Inferior parietal cortex (tissue), 1 donor: ENCODE measurements around the gene TNFSF9.

ENCODE experiments used
- DNase-seq: peaks from one replicate; pipeline ENCODE4 v3.0.0-alpha.2; 2016; ENCODE audit errors: extremely low spot score

The TNFSF9 gene, protein sequence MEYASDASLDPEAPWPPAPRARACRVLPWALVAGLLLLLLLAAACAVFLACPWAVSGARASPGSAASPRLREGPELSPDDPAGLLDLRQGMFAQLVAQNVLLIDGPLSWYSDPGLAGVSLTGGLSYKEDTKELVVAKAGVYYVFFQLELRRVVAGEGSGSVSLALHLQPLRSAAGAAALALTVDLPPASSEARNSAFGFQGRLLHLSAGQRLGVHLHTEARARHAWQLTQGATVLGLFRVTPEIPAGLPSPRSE

DNA sequence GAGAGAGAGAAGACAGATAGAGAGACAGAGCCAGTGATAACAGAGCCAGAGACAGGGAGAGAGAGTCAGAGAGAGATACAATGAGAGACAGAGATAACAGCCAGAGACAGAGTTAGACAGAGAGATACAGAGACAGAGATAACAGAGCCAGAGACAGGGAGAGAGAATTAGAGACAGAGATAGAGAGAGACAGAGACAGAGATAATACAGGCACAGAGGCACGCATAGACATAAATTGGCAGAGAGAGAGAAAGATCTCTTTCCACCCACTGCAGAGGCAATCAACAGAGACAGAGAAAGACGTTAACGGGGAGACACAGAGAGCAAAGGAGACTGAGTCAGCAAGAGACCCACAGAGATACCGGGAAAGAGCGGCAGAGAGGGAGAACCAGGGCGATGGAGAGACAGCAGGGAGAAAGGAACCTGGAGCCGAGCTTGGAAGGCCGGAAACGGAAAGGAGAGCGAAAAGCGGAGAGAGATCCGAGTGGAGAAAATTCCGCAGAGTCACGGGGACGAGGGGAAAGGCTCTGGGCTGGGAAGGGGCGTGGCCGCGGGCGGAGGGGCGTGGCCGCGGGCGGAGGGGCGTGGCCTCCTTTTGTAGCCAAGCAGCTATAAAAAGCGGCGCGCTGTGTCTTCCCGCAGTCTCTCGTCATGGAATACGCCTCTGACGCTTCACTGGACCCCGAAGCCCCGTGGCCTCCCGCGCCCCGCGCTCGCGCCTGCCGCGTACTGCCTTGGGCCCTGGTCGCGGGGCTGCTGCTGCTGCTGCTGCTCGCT lies at the start of gene TNFSF9:
Gene TNFSF9, plus strand, starts transcription at position 641 of the 777 bp plus-strand sequence. Its CDS starts 11 bp downstream, at position 652.
- peak; percentile 93 for DNase-seq

DNA sequence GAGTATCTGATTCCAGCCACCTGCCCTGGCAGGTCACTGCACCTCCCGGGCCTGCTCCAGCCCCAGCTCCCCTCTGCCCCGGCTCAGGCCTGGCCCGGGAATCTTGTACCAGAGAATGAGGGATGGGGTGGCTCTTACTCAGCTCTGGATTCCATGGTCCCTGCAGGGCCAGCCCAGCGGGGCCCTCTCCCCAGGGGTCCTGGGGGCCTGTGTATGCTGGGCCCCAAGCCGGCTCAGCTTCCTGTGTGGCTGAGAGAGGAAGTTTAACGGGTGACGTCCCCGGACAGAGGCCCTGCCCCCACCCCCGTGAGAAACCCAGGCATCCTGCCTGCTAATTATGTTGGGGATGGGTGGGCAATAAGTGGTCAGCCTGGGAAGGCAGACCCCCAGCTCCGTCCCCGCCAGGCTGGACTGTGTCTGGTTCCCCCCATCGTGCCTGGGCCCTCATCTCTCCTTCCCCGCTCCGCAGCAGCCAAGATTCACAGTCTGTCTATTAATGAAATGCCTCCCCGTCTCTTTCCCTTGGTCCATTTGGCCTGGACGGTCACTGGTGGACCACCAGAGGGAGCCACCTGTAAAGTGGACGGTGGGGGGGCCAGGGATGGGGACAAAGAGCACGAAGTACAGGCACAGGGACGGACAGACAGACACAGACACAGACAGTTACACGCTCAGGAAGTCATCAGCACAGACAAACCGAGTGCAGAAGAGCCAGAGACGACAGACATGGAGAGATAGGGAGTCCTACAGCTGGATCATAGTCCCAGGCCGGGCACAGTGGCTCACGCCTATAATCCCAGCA lies 49.1 kb upstream of the TNFSF9 start, which contains the start of gene DENND1C:
Gene DENND1C, minus strand, starts transcription at position 247 of the 802 bp plus-strand sequence. Its CDS starts 92 bp downstream, at position 155.
- DNase-seq, result no peak

DNA sequence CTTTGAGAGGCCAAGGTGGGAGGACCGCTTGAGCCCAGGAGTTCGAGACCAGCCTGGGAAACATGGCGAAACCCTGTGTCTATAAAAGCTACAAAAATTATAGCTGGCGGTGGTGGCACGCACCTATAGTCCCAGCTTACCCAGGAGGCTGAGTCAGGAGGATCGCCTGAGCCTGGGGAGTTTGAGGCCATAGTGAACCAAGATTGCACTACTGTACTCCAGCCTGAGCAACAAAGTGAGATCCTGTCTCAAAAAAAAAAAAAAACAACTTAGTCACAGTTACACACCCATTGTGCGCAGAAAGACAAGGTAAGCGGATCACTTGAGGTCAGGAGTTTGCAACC lies 48.5 kb upstream of the TNFSF9 start:
- no peak for DNase-seq

DNA sequence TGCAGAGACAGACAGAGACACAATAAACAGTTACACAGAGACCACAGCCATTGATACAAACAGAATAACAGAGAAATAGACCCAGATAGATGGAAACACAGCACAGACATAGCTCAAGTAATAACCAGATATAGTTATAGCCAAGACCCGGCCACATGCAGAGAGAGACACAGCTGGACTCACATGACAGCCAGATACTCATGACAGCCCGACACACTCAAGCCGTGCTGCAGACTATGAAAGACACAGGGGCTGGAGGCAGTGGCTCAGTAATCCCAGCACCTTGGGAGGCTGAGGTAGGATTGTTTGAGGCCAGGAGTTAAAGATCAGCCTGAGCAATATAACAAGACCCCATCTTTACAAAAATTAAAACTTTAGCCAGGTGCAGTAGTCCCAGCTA lies 47.6 kb upstream of the TNFSF9 start:
- DNase-seq, result no peak

DNA sequence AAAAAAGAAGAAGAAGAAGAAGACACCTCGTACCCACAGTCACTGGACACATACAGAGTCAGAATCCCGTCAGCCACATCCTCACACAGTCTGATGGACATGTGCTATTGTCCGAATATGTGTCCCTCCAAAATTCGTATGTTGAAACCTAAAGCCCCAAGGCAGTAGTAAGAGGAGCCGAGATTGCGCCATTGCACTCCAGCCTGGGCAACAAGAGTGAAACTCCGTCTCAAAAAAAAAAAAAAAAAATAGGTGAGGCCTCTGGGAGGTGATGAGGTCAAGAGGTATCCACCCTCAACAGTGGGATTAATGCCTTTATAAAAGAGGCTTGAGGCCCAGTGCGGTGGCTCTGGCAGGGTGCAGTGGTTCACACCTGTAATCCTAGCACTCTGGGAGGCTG lies 46.6 kb upstream of the TNFSF9 start:
- DNase-seq, result no peak

DNA sequence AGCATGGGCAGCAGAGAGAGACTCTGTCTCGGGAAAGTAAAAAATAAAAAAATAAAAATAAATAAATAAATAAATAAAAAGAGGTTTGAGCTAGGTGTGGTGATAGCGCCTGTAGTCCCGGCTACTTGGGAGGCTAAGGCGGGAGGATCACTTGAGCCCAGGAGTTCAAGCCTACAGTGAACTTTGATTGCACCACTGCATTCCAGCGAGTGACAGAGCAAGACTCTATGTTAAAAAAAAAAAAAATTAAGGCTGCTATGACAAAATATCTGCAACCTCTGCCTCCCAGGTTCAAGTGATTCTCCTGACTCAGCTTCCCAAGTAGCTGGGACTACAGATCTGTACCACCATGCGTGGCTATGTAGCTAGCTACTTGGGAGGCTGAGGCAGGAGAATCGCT lies 46.0 kb upstream of the TNFSF9 start:
- no peak for DNase-seq

DNA sequence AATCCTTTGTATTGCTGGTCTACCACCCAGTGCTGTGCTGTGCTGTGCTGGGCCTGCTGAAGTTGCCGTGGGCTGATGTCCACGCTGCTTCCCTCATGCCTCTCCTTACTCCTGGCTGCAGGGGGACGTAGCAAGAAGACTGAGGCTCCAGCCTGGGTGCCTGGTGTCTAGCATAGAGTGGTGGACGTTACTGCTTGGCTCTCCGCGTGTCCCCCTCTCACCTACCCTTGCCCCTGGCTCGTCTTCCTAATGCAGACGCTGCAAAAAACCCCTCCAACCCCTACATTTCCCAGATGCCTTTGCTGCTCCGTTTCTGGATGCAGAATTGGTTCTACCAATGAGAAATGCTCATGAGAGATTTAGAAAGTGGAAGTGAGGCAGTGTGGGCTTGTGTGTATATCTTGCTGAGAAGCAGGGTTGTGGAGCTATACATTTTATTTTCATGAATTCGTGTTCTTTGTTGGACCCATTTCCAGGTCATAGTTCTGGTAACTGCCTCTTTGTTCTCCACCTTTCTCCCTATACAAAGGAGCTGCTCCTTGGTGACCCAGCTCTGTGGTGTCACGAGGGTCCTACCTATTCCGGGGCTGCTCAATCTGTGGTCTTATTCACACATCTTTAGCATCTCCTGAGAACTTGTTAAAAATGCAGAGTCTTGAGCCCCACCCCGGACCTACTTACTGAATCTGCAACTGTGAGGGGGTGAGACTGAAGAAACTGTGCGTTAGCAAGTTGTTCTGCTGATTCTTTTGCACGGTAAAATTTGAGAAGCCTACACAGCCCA lies 41.4 kb upstream of the TNFSF9 start:
- DNase-seq, result peak; percentile 32

DNA sequence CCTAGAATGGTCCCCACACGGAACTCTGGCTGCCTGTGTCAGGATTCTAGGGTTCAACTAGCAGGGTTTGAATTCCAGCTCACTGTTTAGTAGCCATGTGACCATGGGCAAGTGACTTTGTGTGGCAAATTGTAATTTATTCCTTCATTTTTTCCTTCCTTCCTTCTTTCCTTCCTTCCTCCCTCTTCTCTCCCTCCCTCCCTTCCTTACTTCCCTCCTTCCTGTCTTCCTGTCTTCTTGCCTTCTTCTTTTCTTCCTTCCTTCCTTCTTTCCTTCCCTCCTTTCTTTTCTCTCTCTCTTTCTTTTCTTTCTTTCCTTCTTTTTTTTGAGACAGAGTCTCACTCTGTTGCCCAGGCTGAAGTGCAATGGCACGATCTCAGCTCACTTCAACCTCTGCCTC lies 40.7 kb upstream of the TNFSF9 start:
- DNase-seq, result no peak

DNA sequence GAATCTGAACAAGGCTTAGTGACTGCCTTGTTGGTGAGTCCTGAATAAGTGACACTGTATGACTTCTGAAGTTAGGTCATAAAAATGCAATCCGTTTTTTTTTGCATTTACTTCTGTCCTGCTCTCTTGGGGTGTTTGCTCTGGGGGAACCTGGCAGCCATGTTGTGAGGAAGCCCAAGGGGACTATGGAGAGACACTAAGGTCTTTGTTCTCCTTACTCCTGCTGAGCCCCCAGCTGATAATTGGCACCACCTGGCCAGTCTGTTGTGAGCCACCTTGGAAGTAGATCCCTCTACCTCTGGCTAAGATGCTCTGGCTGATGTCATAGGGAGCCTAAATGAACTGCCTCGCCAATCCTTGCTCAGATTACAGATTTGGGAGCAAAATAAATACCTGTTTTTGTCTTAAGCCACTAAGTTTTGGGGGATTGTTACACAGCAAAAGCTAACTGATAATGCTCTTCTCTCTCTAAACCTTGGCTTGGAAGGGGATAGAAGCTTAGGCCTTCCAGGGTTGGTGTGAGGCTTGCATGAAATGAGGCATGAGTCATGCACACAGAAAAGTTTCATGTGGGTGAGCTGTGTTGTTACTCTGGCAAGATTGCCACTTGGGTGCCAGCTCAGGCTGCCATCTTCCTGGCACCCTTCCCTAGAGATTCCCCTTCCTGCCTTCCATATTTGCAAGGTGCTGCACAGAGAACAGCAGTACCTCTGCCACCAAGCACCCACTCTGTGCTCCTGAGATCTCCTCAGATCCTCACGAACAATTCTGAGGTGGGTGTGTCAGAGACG lies 38.8 kb upstream of the TNFSF9 start:
- peak; percentile 38 for DNase-seq

DNA sequence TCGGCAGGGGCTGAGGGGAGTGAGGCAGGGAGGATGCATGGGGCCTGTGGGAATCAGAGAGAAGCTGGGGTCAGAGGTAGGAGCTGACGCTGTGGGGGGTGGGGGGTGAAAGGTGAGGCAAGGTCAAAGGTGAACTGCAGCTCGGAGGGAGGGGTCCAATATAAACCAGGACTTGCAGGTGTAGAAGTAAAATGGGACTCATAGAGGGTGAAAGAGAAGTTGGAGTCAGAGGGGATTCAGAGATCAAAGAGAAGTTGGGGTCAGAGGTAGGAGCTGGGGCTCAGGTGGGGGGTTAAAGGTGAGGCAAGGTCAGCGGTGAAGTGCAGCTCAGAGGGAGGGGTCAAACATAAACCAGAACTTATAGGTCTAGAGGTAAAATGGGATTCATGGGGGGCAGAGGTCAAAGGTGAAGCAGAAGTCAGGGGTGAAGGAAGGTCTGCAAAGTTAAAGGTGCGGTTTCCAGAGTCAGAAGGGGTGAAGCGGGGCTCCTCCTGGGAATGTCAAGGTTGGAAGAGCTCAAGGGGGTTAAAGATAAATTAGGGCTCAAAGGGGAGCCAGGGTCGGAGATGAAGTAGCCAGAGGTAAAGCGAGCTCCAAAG lies 36.3 kb upstream of the TNFSF9 start:
- DNase-seq, result no peak

DNA sequence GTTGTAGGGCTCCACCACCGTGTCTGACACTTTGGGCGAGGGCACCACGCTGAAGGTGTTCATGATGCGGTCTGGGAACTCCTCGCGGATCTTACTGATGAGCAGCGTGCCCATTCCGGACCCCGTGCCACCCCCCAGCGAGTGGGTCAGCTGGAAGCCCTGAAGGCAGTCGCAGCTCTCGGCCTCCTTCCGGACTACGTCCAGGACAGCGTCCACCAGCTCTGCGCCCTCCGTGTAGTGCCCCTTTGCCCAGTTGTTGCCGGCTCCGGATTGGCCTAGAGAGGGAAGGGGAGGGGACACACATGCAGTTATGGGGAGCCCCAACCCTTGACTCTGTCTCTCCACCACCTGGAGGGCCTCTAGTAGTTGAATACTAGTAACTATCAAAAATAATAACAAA lies 34.9 kb upstream of the TNFSF9 start:
- DNase-seq, result no peak

DNA sequence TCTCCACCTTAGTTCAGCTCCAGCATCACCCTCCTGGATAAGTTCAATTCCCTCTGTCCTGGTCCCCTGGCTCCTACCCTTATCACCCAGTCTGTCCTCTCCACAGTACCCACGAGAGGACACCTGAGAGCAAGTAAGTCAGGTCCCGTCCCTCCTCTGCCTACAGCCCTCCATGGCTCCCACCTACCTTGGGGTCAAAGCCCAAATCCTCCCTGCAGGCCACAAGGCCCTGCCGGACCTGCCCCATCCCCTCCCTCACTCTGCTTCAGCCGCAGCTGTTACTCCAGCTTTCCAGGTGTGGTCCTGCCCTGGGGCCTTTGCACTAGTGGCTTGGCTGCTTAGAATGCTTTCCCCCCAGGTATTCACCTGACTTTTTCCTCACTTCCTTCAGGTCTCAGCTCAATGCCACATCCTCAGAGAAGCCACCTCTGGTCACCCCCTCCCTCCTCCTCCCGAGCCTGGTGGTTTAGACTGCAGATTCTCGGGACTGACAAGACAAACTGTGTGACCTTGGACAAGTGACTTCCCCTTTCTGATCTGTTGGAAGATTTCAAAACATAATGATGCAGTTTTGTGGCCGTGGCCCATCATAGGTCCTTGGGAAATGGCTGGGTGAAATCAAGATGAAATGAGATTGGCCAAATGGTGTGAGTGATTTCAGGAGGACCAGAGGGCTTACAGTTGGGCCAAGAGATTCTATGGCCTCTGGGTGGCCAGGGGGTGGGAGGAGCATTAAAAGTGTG lies 32.4 kb upstream of the TNFSF9 start:
- DNase-seq, result no peak

DNA sequence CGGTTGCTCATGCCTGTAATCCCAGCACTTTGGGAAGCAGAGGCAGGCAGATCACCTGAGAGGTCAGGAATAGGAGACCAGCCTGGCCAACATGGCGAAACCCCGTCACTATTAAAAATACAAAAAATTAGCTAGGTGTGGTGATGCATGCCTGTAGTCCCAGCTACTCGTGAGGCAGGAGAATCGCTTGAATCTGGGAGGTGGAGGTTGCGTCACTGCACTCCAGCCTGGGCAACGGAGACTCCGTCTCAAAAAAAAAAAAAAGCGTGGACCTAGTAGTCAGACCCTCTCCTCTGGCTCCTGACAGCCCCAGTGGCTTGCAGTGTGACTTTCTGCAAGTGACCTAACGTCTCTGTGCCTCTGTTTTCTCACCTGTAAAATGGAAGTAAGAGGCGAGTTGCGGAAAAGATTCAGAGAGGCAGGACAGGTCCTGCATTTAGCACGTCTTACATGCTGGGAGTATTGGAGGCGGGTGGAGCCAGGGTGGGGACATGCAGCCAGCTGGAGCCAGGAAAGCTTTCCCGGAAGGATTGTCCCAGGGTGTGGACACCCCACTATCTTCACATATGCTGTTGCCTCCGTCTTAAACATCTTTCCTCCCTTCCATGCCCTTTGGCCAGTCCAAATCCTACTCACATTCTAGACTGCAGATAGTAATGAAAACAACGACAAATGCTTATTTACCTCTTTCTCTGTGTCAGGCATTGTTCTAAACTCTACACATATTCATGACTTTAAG lies 31.6 kb upstream of the TNFSF9 start:
- no peak for DNase-seq

DNA sequence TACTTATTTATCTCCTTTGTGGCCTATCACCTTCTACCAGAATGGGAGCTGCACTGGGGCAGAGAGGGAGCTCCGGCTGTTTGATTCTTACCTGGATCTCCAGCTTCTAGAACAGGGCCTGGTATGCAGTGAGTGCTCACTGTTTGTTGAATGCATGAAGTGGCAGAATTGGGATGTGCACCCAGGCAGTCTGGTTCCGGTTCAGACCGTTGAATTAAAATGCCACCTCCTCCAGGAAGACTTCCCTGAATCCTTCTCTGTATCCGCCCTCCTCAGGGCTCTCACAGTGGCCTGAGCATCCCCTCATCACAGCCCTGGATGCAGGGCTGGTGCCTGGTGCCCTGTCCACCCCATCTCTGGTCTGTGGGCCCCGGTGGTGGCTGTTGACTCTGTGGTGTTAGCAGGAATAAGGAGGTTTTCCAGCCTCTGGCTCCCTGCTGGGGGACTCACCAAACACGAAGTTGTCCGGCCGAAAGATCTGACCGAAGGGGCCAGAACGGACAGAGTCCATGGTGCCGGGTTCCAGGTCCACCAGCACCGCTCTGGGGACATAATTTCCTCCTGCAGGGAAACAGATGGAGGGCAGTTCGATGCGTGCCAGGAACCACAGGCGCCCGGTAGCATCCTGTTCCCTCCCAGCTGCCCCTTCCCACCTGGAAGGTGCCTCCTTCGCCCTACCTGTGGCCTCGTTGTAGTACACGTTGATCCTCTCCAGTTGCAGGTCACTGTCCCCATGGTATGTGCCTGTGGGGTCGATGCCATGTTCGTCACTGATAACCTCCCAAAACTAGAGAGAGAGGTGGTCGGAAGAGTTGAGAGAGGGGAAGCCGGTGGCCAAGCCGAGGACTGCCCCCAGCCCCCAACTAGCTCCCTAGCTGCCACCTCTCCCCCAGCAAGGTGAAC lies 29.7 kb upstream of the TNFSF9 start:
- DNase-seq, result no peak

DNA sequence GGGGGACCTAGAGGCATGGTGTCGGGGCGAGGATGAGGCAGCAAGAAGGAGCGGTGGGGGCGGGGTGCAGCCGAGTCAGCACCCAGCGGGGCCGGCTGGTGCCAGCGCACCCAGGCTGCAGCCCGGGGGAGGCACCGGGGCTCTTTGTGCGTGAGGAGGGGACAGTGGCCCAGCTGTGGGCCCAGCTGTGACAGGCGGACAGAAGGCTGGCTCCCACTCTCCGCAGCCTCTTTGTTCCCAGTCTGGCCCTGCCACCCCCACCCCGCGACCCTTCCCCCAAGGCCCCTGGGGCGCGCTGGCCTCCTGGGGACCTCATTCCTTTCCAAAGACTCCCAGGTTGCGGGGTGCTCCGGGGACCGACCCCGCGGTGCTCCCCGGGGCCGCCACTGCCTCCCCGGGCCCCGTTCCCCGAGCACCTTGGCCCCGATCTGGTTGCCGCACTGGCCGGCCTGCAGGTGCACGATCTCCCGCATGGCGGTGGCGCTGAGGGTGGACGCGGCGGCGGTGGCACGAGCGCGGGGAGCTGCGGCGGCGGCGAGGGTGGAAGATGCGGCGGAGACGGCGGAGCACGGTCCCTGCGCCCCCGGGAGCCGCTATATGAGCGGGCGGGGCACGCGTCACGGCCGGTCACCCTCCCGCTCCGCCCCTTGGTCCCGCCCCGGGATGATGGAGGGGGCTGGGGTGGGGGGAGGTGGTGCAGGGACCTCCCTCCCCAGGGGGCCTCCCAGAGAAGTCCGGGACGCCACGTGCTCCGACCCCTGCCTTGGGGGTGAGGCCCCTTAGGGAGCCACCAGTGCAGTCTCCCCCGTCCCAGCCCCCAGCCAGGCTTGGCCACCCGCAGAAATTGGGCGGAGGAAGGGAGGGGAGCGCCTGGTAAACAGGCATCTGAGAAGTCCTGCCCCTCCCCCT lies 28.8 kb upstream of the TNFSF9 start, which contains the start of gene TUBB4A:
Gene TUBB4A, minus strand, starts transcription at position 570 of the 909 bp plus-strand sequence. Its CDS starts 97 bp downstream, at position 473.
- DNase-seq, result peak; percentile 73

DNA sequence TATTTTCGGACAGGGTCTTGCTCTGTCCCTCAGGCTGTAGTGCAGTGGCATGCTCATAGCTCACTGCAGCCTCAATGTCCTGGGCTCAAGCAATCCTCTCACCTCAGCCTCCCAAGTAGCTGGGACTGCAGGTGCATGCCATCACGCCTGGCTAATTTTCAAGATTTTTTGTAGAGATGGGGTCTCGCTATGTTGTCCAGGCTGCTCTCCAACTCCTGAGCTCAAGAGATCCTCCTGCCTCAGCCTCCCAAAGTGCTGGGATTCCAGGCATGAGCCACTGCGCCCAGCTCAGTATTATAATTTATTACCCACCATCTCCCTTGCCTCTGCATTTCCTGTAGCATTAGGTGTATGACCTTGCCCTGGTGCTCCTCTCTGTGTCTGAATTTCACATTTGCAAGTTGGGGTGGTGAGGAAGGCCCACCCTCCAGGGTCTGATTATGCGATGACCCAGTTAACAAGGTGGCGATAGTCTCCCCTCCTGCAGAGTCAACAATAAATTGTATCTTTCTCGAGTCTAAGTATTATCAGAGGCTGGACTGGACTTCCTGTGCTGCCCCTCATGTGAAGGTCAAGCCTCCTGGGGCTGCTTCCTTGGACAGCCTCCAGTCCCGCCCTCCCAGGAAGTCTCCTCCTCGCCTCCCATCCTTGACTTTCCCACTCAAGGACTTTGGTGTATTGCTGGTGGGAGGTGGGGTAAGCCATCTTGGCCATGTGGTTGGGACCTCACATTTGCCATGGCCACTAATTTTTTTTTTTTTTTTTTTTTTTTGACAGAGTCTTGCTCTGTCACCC lies 27.2 kb upstream of the TNFSF9 start:
- no peak for DNase-seq
